HepG2 (cell line): Measurements from ENCODE around the gene TNXB.
"Not testable (repeated sequence)": the region's sequence is repeated elsewhere in the genome, so short reads cannot be mapped to it uniquely, and the experiment has no call there.

Source experiments
- KLF16 ChIP-seq, 2 experiments: sonication (generic) in 1 of 2; formaldehyde crosslinking in 1 of 2; IDR thresholded peaks; 2 replicates each; pipeline versions ENCODE4 v1.6.1 to v1.8.0; 2016 to 2023; ENCODE audit warnings: missing genetic modification reagents in 2 of 2, missing compliant biosample characterization in 1 of 2
- MAZ ChIP-seq, 2 experiments: sonication (generic) in 1 of 2; formaldehyde crosslinking in 1 of 2; IDR thresholded peaks; 2 replicates each; pipeline versions ENCODE4 v1.5.0 to v1.6.1; 2012 to 2020; ENCODE audit warnings: low read depth in 2 of 2, mild to moderate bottlenecking in 2 of 2, borderline replicate concordance in 1 of 2, improper control_type of control experiment in 1 of 2, low read length in 1 of 2, missing genetic modification reagents in 1 of 2, moderate library complexity in 1 of 2
- MYNN ChIP-seq: sonication (generic); formaldehyde crosslinking; IDR thresholded peaks from 2 replicates; pipeline ENCODE4 v1.4.0; 2020; ENCODE audit warnings: mild to moderate bottlenecking, low read depth, missing genetic modification reagents
- NRL ChIP-seq: sonication (generic); formaldehyde crosslinking; IDR thresholded peaks from 2 replicates; pipeline ENCODE4 v1.5.0; 2020; ENCODE audit warnings: missing genetic modification reagents, mild to moderate bottlenecking, moderate library complexity, borderline replicate concordance
- PHF5A ChIP-seq: IDR thresholded peaks from one replicate; pipeline ENCODE4 v1.6.1; 2018; ENCODE audit warnings: low read depth, missing genetic modification reagents; ENCODE audit not compliant: unreplicated experiment
- REPIN1 ChIP-seq: sonication (generic); formaldehyde crosslinking; IDR thresholded peaks from 2 replicates; pipeline ENCODE4 v1.8.0; 2022; ENCODE audit warnings: missing genetic modification reagents, low read depth, mild to moderate bottlenecking, borderline replicate concordance
- RFX5 ChIP-seq: IDR thresholded peaks from 2 replicates; pipeline ENCODE4 v1.6.1; 2011; ENCODE audit warnings: low read depth, low read length, improper control_type of control experiment
- TAF1 ChIP-seq: sonication (generic); formaldehyde crosslinking; IDR thresholded peaks from 2 replicates; pipeline ENCODE4 v1.4.0; 2020; ENCODE audit warnings: missing genetic modification reagents
- ZNF782 ChIP-seq: sonication (generic); formaldehyde crosslinking; IDR thresholded peaks from 2 replicates; pipeline ENCODE4 v1.4.0; 2020; ENCODE audit warnings: missing genetic modification reagents, mild to moderate bottlenecking, borderline replicate concordance

GRCh38 chr6:32035283-32036013 lies 73.7 kb downstream of the TNXB start:
- TF ChIP-seq MYNN (CRISPR knock-in tag); PHF5A (CRISPR knock-in tag); RFX5; TAF1 (CRISPR knock-in tag); ZNF782 (CRISPR knock-in tag); KLF16 (CRISPR knock-in tag; IDR thresholded peaks at IDR 0.05); NRL (CRISPR knock-in tag); MAZ (IDR thresholded peaks at IDR 0.05; ENCODE audit: borderline replicate concordance, low read depth, low read length); MAZ (CRISPR knock-in tag; IDR thresholded peaks at IDR 0.05; ENCODE audit: low read depth); REPIN1: not testable (repeated sequence)
